ENCODE results near the gene SERINC5. TPM values are rescaled to one million over a fixed set of nuclear protein-coding genes. Genes with fewer than 3 reads are reported as not detected.

Gene SERINC5
- total RNA-seq, 1 donor from 2014 or later = 57.3 TPM

DNA sequence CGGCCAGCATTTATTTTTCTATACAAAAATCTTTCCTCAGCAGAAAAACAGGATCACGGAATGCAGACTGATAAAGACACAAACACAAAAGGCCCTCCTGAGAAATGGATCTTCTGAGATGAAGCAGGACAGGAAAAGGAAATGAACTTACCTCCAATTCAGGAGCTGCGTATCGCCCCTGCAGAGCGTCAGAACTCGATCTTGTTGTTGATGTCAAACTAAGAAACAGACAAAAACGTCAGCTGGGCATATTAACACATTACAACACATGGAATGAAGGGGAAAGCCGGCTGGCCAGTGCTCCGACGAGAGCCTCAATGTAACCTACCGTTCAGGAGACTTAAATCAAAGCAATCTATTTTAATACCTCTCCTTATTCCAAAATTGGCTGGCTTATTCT is 105.1 kb downstream of the SERINC5 start:
- TF ChIP-seq EZH2 (IDR thresholded peaks at IDR 0.05; ENCODE audit: insufficient read depth, low read length) = no peak
- no peak for TF ChIP-seq CTCF (IDR thresholded peaks at IDR 0.05; ENCODE audit: insufficient read depth, low read depth, low read length)
- Histone ChIP-seq H3K9me3 (ENCODE audit: insufficient read depth, low read depth, low read length) (no peaks in the 10 kb centered on the region), H3K79me2 (ENCODE audit: insufficient read depth, low read length) (no peaks in the 10 kb centered on the region), H3K36me3 (ENCODE audit: insufficient read depth, low read length) (peaks cover 5% of the 10 kb centered on the region), H3K9ac (ENCODE audit: low read length) (no peak overlapping the region), H3K27me3 (ENCODE audit: insufficient read depth, low read length) (no peaks in the 10 kb centered on the region), H4K20me1 (ENCODE audit: insufficient read depth, low read length) (no peaks in the 10 kb centered on the region), H3K4me1 (ENCODE audit: insufficient read depth, low read length) (no peaks in the 10 kb centered on the region), H3K27ac (ENCODE audit: low read depth, low read length) (no peak overlapping the region), H3K4me2 (ENCODE audit: low read length) (no peak overlapping the region), H2AFZ (ENCODE audit: low read depth, low read length) (no peak overlapping the region), H3K4me3 (ENCODE audit: insufficient read depth, low read depth, low read length) (no peak overlapping the region)
- H3K4me3 Mint-ChIP-seq (ENCODE audit: unreplicated experiment) = no peak overlapping the region
- no peak overlapping the region for H3K27ac Mint-ChIP-seq (ENCODE audit: unreplicated experiment)
- no peaks in the 10 kb centered on the region for H3K27me3 Mint-ChIP-seq (ENCODE audit: low read depth, unreplicated experiment)
- FAIRE-seq (no peak), DNase-seq (ENCODE audit: low read depth) (no peak)
- H3K9me3 Mint-ChIP-seq (ENCODE audit: unreplicated experiment) = no peaks in the 10 kb centered on the region
- peaks cover 25% of the 10 kb centered on the region for H3K36me3 Mint-ChIP-seq (ENCODE audit: low read depth, unreplicated experiment)
- peaks cover 2% of the 10 kb centered on the region for H3K4me1 Mint-ChIP-seq (ENCODE audit: low read depth, unreplicated experiment)

DNA sequence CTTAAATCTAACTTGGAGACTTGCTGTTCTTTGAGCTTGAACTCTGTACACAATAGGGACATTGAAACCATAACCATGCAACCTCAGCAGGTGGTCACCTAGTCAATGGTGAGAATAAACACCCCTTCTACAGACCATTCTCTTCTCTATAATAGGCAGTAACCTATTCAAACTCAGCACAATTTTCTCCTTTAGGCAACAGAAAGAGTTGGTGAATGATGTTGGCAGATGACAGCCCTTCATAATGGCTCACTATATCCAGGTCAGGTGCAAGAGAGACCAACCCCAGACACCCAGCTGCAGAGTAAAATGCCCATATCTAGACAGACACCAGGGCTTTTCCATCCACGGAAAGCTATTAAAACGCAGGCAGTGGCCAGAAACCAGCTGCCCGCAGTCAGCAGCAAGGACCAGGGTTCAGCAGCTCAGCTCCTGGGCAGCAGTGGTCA is 106.7 kb downstream of the SERINC5 start:
- Histone ChIP-seq H3K4me2 (ENCODE audit: low read length) (no peak overlapping the region), H3K27ac (ENCODE audit: low read depth, low read length) (no peak overlapping the region)

More for the DNA sequence above, 106.7 kb downstream of the SERINC5 start:
- peaks cover 29% of the 10 kb centered on the region for H3K36me3 Mint-ChIP-seq (ENCODE audit: low read depth, unreplicated experiment)
- no peaks in the 10 kb centered on the region for H3K9me3 Mint-ChIP-seq (ENCODE audit: unreplicated experiment)
- DNase-seq (ENCODE audit: low read depth) (no peak), FAIRE-seq (no peak)
- Histone ChIP-seq H2AFZ (ENCODE audit: low read depth, low read length) (no peak overlapping the region), H3K79me2 (ENCODE audit: insufficient read depth, low read length) (no peaks in the 10 kb centered on the region), H3K27me3 (ENCODE audit: insufficient read depth, low read length) (no peaks in the 10 kb centered on the region), H3K9ac (ENCODE audit: low read length) (no peak overlapping the region), H3K36me3 (ENCODE audit: insufficient read depth, low read length) (peaks cover 5% of the 10 kb centered on the region), H3K4me3 (ENCODE audit: insufficient read depth, low read depth, low read length) (no peak overlapping the region), H3K9me3 (ENCODE audit: insufficient read depth, low read depth, low read length) (no peaks in the 10 kb centered on the region), H4K20me1 (ENCODE audit: insufficient read depth, low read length) (no peaks in the 10 kb centered on the region), H3K4me1 (ENCODE audit: insufficient read depth, low read length) (no peaks in the 10 kb centered on the region)
- TF ChIP-seq EZH2 (IDR thresholded peaks at IDR 0.05; ENCODE audit: insufficient read depth, low read length) = no peak
- TF ChIP-seq CTCF (IDR thresholded peaks at IDR 0.05; ENCODE audit: insufficient read depth, low read depth, low read length) = no peak
- H3K27me3 Mint-ChIP-seq (ENCODE audit: low read depth, unreplicated experiment) = no peaks in the 10 kb centered on the region
- H3K4me3 Mint-ChIP-seq (ENCODE audit: unreplicated experiment) = no peak overlapping the region
- H3K27ac Mint-ChIP-seq (ENCODE audit: unreplicated experiment) = no peak overlapping the region
- H3K4me1 Mint-ChIP-seq (ENCODE audit: low read depth, unreplicated experiment) = no peaks in the 10 kb centered on the region

Measured in astrocyte (in vitro differentiated cells and primary cell).